Mucosa of rectum (tissue), 2 donors: Measurements from ENCODE around the gene CCHCR1.

Source experiments
- H3K27ac ChIP-seq, 2 donors: one replicate each; pipeline ENCODE4 v1.7.0; 2013; ENCODE audit warnings: inconsistent platforms in 2 of 2, low read depth in 2 of 2, low read length in 2 of 2
- H3K27me3 ChIP-seq, 2 donors: one replicate each; pipeline ENCODE4 v1.7.0; 2013; ENCODE audit warnings: low read length in 2 of 2; ENCODE audit not compliant: control insufficient read depth in 2 of 2, insufficient read depth in 2 of 2
- H3K36me3 ChIP-seq, 2 donors: one replicate each; pipeline ENCODE4 v1.7.0; 2013; ENCODE audit warnings: low read length in 2 of 2; ENCODE audit not compliant: control insufficient read depth in 2 of 2, insufficient read depth in 2 of 2
- H3K4me1 ChIP-seq, 2 donors: one replicate each; pipeline ENCODE4 v1.7.0; 2013; ENCODE audit warnings: low read length in 2 of 2, mild to moderate bottlenecking in 1 of 2; ENCODE audit not compliant: control insufficient read depth in 2 of 2, insufficient read depth in 2 of 2
- H3K4me3 ChIP-seq, 2 donors: one replicate each; pipeline ENCODE4 v1.7.0; 2013; ENCODE audit warnings: low read length in 2 of 2
- H3K9ac ChIP-seq, 2 donors: one replicate each; pipeline ENCODE4 v1.7.0; 2013; ENCODE audit warnings: low read length in 2 of 2, low read depth in 1 of 2, mild to moderate bottlenecking in 1 of 2
- H3K9me3 ChIP-seq, 2 donors: one replicate each; pipeline ENCODE4 v1.7.0; 2013; ENCODE audit warnings: low read length in 2 of 2; ENCODE audit not compliant: control insufficient read depth in 2 of 2
- donor health status: healthy.
- donor health status: Normal muscosa, but diverticular disease.

The CCHCR1 gene

DNA sequence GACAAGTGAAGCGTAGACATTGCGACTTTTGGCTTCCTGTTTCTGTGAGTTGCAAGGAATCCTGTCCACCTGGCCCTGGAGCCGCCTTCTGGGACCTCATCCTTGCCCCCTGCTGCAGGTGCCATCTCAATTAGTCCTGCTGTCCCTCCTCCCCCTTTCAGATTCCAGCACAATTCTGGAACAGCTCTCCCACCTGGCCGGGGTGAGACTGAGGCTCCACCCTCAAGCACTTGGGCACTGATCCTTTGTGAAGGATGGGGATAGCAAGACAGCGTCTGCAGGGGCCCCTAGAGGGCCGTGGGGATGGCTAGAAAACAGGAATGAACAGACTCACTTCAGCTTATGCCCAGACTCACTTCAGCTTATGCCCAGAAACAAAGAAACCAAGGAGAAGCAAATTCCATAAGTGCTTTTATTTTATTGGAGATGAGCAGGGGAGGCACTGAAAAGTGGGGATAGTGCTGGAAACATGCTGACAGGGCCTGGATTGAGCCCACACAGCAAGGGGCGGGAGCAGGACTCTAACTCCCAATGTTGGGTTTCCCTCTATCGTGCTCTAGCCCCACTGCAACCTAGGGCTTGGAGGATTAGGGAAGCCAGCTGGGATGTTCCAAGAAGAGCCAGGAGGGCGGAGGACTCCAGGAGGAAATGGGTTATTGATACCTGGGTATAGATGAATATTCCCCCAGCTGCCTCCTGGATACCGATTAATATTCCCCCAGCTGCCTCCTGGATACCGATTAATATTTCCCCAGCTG is 46.6 kb downstream of the CCHCR1 start:
- peaks cover 10 to 12% of the 10 kb centered on the region in 2 donors for H3K4me1 ChIP-seq
- H3K9ac ChIP-seq, result no peak overlapping the region
- H3K27ac ChIP-seq, result no peak overlapping the region
- H3K27me3 ChIP-seq, result peaks cover 0 to 6% of the 10 kb centered on the region in 2 donors
- no peak overlapping the region for H3K4me3 ChIP-seq
- H3K9me3 ChIP-seq, result no peaks in the 10 kb centered on the region
- H3K36me3 ChIP-seq, result no peaks in the 10 kb centered on the region

DNA sequence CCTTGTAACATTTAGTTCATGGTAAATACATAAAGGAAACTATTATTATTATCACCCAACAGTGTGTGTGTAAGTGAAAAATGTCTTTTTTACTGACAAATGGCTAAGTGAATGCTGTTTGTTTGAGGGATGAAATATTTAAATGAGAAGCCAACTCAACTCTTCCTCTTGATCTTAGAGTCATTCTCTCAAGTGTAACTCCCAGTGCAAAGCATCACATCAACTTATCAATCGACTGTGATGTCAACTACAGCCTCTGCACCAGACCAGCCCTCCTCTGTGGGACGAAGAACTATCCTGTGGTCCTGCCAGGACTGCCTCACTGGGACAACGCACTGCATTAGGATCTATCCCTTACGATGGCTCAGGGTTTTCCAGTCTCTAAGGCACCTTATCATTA is 50.5 kb downstream of the CCHCR1 start:
- no peak overlapping the region for H3K9ac ChIP-seq
- no peak overlapping the region for H3K27ac ChIP-seq
- H3K9me3 ChIP-seq, result no peaks in the 10 kb centered on the region
- H3K27me3 ChIP-seq, result peaks cover 0 to 6% of the 10 kb centered on the region in 2 donors
- H3K4me1 ChIP-seq, result no peaks in the 10 kb centered on the region
- H3K36me3 ChIP-seq, result no peaks in the 10 kb centered on the region
- no peak overlapping the region for H3K4me3 ChIP-seq

DNA sequence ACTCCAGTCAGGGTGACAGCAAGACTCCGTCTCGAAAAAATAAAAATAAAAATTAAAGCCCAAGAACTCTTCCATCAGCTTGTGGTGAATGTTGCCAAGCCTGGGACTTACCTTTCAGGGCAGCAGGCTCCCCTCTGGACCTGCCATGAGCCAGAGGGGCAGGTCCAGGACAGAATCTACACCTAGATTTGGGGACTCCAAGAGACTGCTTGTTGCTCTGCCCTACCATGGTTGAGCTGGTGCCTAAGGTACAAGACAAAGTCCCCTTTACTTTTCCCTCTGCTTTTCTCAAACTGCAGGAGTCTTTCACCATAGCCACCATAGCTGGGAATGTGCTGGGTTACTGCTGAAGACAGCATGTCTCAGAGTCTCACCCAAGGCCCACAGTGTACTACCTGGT is 54.5 kb downstream of the CCHCR1 start:
- H3K4me1 ChIP-seq, result no peaks in the 10 kb centered on the region
- no peak overlapping the region for H3K4me3 ChIP-seq
- no peak overlapping the region for H3K27ac ChIP-seq
- no peaks in the 10 kb centered on the region for H3K9me3 ChIP-seq
- no peaks in the 10 kb centered on the region for H3K36me3 ChIP-seq
- H3K9ac ChIP-seq, result no peak overlapping the region
- no peaks in the 10 kb centered on the region for H3K27me3 ChIP-seq

DNA sequence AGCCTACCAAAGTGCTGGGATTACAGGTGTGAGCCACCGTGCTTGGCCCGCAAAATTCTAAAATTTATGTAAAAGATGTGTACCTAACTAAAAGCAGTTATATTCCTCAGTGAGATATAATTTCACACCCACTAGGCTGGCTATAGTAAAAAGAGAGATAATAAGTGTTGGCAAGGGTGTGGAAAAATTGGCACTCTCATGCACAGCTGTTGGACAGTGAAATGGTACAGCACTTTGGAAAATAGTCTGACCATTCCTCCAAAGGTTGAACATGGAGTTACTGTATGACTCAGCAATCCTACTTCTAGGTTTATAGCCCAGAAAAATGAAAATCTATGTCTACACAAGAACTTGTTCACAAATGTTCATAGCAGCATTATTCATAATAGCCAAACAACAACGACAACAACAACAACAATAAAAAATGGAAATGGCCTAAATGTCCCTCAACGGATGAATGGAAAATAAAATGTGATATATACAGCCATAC is 59.1 kb downstream of the CCHCR1 start:
- Histone ChIP-seq H3K36me3 (no peaks in the 10 kb centered on the region), H3K27me3 (no peaks in the 10 kb centered on the region), H3K9me3 (no peaks in the 10 kb centered on the region), H3K9ac (no peak overlapping the region), H3K4me1 (peaks cover 5 to 10% of the 10 kb centered on the region in 2 donors), H3K27ac (no peak overlapping the region), H3K4me3 (no peak overlapping the region)

DNA sequence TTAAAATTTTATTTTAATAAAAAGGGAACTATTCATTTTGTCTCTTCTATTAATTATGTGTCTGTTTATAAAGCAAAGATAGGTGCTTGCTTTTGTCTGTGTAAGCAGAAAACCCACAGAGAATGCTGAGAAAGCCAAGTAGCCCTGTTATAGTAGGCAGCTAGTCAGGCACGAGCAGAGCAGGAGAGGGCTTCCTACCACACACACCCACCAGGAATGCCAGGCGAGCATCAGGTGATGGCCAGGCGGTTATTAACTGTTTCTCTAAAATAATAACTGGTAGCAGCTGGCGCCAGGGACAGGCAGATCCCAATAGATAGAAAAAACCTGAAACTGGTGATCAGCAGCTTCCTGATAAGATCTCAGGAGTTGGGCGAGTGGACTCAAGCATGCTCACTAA is 60.9 kb downstream of the CCHCR1 start:
- Histone ChIP-seq H3K27me3 (no peaks in the 10 kb centered on the region), H3K36me3 (no peaks in the 10 kb centered on the region), H3K4me3 (no peak overlapping the region), H3K9me3 (no peaks in the 10 kb centered on the region), H3K27ac (no peak overlapping the region), H3K9ac (no peak overlapping the region), H3K4me1 (peaks cover 5 to 17% of the 10 kb centered on the region in 2 donors)

DNA sequence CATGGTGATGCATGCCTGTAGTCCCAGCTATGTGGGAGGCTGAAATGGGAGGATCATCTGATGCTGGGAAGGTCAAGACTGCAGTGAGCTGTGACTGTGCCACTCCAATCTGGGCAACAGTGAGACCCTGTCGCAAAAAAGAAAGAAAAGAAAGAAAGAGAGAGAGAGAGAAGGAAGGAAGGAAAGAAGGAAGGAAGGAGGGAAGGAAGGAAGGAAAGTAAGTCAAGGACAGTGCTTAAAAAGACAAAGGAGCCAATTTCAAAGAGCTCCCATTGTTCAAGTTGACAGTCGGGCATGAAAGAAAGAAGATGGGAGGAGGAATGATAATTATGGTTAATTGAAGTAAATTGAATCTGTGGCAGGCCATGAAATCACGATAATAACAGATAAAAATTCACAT is 61.4 kb downstream of the CCHCR1 start:
- no peaks in the 10 kb centered on the region for H3K9me3 ChIP-seq
- peaks cover 5 to 20% of the 10 kb centered on the region in 2 donors for H3K4me1 ChIP-seq

DNA sequence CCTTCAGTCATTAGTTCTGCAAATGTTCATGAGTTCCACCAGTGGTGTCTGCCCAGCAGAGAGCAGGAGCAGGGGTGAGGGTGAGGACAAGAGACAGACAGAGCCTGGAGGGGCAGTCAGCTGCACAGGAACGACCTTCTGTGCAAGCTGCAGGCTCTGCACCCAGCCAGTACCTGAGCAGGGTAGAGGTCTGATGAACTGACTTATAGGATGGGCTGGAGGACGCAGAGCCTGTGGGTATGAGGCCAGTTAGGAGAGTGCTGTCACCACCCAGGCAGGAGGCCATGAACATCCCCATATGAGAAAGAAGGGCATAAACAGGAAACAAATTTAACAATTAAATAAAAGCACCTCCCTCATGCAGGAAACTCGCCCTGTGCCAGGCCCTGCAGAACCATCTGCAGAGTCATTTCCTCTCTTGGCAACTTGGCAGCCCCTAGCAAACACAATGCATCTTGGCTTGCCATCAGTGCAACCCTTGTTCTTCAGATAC is 63.2 kb downstream of the CCHCR1 start:
- H3K9me3 ChIP-seq, result no peaks in the 10 kb centered on the region
- no peak overlapping the region for H3K9ac ChIP-seq
- H3K36me3 ChIP-seq, result no peaks in the 10 kb centered on the region
- H3K27ac ChIP-seq, result peak overlapping the region in 1 of 2 donors; percentile 38
- peaks cover 7 to 25% of the 10 kb centered on the region in 2 donors for H3K4me1 ChIP-seq
- H3K4me3 ChIP-seq, result no peak overlapping the region
- no peaks in the 10 kb centered on the region for H3K27me3 ChIP-seq

More for the DNA sequence above, 61.4 kb downstream of the CCHCR1 start:
- Histone ChIP-seq H3K9ac (no peak overlapping the region), H3K27ac (no peak overlapping the region), H3K27me3 (no peaks in the 10 kb centered on the region), H3K36me3 (no peaks in the 10 kb centered on the region), H3K4me3 (no peak overlapping the region)

DNA sequence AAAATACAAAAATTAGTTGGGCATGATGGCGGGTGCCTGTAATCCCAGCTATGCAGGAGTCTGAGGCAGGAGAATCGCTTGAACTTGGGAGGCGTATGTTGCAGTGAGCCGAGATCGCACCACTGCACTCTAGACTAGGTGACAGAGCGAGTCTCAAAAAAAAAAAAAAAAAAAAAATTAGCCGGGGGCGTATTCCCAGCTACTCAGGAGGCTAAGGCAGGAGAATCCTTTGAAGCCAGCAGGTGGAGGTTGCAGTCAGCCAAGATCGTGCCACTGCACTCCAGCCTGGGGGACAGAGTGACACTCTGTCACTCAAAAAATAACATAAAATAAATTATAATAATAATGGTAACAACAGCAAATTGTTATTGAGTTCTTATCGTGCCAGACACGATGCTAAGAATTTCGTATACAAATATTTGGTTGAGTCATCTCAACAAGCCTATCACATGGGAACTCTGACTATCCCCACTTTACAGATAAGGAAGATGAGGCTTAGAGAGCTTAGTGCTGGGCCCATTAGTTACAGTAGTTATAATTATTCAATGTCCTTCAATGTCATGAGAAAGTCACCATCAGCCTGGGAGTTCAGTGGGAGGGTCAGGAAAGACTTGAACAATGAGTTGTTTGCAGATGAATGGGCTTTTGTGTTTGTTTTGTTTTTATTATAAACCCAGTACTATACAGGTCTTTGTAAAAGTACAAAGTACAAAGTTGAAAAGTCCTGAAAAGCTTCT is 64.7 kb downstream of the CCHCR1 start:
- Histone ChIP-seq H3K27me3 (no peaks in the 10 kb centered on the region), H3K4me3 (no peak overlapping the region), H3K36me3 (no peaks in the 10 kb centered on the region), H3K4me1 (peaks cover 7 to 25% of the 10 kb centered on the region in 2 donors), H3K9ac (no peak overlapping the region), H3K9me3 (no peaks in the 10 kb centered on the region), H3K27ac (no peak overlapping the region)
